Activated gamma-delta T cell (primary cell): ENCODE results near the gene SPSB2.
"Not testable (repeated sequence)": the region's sequence is repeated elsewhere in the genome, so short reads cannot be mapped to it uniquely, and the experiment has no call there.

Experiments
- DNase-seq: peaks from one replicate; lab custom pipeline; 2025; lab: John Stamatoyannopoulos, UW

Gene SPSB2

GRCh38 chr12:6899837-6900519 lies 26.9 kb upstream of the SPSB2 start:
- DNase-seq: no peak

GRCh38 chr12:6899427-6899826 lies 26.3 kb upstream of the SPSB2 start:
- no peak for DNase-seq

GRCh38 chr12:6896846-6897435 lies 23.8 kb upstream of the SPSB2 start:
- no peak for DNase-seq

GRCh38 chr12:6894321-6894720 lies 21.2 kb upstream of the SPSB2 start:
- no peak for DNase-seq

GRCh38 chr12:6892683-6893082 lies 19.6 kb upstream of the SPSB2 start:
- not testable (repeated sequence) for DNase-seq

GRCh38 chr12:6891646-6892001 lies 18.5 kb upstream of the SPSB2 start:
- DNase-seq: no peak

- peak; percentile 99 for DNase-seq
Measured at GRCh38 chr12:6890789-6891645, 17.9 kb upstream of the SPSB2 start.

GRCh38 chr12:6889775-6890573 lies 16.9 kb upstream of the SPSB2 start:
- DNase-seq: not testable (repeated sequence)

- DNase-seq: not testable (repeated sequence)
Measured at GRCh38 chr12:6888794-6889193, 15.7 kb upstream of the SPSB2 start.

GRCh38 chr12:6888360-6888759 lies 15.3 kb upstream of the SPSB2 start:
- DNase-seq: no peak

GRCh38 chr12:6887460-6887859 lies 14.4 kb upstream of the SPSB2 start:
- no peak for DNase-seq

GRCh38 chr12:6886206-6886999 lies 13.3 kb upstream of the SPSB2 start:
- not testable (repeated sequence) for DNase-seq

GRCh38 chr12:6884539-6884938 lies 11.4 kb upstream of the SPSB2 start:
- no peak for DNase-seq

GRCh38 chr12:6883683-6884082 lies 10.6 kb upstream of the SPSB2 start:
- no peak for DNase-seq

GRCh38 chr12:6883252-6883651 lies 10.1 kb upstream of the SPSB2 start:
- DNase-seq: no peak

GRCh38 chr12:6879824-6880223 lies 6.7 kb upstream of the SPSB2 start:
- DNase-seq: not testable (repeated sequence)

- DNase-seq: not testable (repeated sequence)
Measured at GRCh38 chr12:6874015-6874368, 889 bp upstream of the SPSB2 start.

- DNase-seq: peak; percentile 65
Measured at GRCh38 chr12:6872073-6873048, 742 bp downstream of the SPSB2 start.

GRCh38 chr12:6871052-6871957 lies 1.8 kb downstream of the SPSB2 start:
- DNase-seq: no peak
